ENCODE results near the gene RUNX1.
"Not testable (repeated sequence)": the region's sequence is repeated elsewhere in the genome, so short reads cannot be mapped to it uniquely, and the experiment has no call there.

RUNX1 gene

GRCh38 chr21:34969423-34970166 is 79.5 kb downstream of the RUNX1 start:
- no peak for DNase-seq (ENCODE audit: low read depth)

DNA sequence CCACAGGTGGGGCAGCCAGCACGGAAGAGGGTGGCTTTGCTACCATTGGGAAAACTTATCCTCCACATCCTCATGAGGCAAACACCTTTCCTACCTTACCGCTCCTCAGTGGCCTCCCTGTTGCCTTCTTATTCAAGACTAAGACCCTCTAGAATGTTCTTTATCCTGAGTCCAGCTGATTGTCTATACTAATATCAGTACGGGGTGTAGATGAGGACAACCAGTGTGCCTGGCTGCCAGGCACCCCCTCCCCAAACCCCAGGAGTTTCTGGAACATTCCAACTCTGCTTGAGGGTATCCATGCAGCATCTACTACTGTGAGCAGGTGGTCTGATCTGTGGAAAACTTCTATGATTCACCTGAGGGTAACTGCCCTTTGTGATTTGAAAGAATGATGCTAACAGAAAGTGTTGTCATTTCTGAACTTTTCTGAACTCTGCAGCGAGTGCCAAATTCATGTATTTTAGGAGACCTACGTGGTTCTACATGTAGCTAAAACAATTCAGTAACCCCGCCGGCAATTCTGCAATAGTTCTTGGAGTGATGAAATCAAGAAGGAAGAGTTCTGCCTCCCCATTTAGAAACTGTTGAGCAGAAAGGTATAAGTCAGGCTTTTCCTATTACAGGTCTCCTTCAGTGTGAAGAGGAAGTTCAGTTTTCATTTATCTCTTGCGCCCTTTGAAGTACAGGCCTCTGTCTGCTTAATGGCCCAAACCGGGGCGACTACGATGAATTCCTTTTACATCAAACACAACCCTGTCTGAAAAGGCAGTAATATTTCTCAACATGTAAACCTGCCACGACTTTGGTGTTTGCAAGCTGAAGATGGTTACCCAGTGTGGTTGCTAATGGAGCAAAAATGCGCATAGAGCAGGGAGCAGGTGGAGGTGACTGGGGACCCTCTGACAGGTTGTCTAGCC is 80.4 kb downstream of the RUNX1 start:
- no peak for DNase-seq (ENCODE audit: low read depth)

GRCh38 chr21:34967509-34968289 is 81.4 kb downstream of the RUNX1 start:
- no peak for DNase-seq (ENCODE audit: low read depth)

- DNase-seq (ENCODE audit: low read depth), result not testable (repeated sequence)
Measured at GRCh38 chr21:34966881-34967280, 82.2 kb downstream of the RUNX1 start.

DNA sequence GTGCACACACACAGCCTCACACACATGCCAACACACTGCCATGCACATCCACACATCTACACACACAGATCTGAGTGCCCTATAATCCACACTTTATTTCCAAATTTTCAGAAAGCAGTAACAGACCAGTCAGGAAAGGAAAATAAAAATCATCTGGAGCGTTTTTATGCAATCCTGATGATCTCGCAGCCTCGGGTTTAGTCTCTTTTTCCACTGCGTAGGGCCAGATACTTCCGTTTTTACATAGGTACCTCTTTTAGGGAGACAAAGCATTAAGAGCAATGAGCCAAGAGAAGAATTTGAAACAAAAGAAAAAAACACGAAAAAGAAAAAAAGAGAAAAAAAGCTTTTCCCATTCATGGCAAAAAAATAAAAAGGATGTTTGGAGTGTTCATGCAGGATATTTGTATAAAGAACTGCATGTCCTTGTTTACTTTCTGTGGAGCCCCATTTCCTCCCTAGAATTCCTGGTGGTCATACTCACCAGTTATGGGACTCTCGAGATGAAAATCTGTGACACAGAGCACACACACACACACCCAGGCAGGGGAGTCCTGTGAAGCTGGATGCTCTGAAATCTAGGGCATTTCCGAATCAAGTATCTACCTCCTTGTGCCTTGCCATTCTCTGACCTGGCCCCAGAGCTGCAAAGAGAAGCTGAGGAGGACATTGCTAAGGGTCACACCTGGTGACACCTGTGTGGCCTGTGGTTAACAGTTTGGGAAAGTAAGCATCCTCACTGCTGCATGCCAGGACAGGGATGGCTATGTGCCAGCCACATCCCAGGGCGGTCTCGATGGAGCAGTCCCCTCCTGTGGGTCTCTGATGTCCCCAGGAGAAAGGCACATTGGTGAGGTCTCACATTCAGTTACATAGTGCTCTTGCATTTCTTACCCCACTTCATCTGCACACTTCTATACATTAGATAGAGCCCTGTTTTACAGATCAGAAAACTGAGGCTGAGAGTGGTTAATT is 83.6 kb downstream of the RUNX1 start:
- no peak for DNase-seq (ENCODE audit: low read depth)

DNA sequence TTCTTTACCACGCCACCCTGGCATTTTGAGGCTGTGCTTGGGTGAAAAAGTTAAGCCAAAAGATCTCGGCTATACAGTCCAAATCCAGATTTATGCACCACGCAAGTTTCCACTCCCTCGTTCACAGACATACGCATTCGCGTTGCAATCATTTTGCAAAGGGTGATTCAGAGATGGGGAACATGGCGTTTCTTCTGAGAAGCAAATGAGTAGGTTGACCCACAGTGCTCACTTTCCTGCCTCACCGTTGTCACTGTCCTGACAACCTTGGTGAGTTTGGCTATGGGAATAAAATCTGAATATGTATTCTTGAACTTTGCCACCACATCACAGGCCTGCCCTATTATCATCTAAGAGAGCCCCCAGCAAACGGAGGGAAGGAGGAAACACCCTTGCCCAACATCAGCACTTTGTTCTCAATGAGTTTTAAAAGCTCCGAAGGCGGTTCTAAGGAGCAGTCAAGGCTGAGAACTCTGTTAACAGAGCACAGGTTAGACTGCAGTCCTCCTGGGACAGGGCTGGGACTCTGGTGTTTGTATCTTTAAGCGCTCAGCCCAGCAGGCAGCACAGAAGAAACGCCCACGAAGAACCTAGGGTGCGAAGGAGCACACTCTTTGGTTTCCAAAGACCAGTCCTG is 86.4 kb downstream of the RUNX1 start:
- DNase-seq (ENCODE audit: low read depth), result no peak

GRCh38 chr21:34962136-34962535 is 87.0 kb downstream of the RUNX1 start:
- no peak for DNase-seq (ENCODE audit: low read depth)

- DNase-seq (ENCODE audit: low read depth), result no peak
Measured at GRCh38 chr21:34960687-34961086, 88.4 kb downstream of the RUNX1 start.

DNA sequence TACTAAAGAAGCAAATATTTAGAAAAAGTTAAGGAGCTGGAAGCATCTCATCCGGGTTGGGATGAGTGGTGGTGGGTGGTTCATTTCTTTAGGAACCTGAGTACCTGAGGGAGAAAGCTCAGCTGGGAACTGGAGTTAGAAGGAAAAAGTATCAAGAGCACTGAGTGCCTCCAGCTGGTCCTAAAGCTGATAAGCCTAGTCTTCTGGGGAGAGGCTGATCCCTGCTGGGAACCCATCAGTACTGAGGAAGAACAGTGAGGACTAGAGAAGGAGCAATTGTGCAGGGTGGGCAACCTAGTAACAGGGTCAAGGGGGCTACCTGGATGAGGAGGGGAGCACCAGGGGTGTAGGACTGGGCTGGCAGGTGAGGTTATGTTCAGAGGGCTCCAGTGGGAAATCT is 89.5 kb downstream of the RUNX1 start:
- DNase-seq (ENCODE audit: low read depth), result no peak

GRCh38 chr21:34958040-34958439 is 91.1 kb downstream of the RUNX1 start:
- DNase-seq (ENCODE audit: low read depth), result no peak

- no peak for DNase-seq (ENCODE audit: low read depth)
Measured at GRCh38 chr21:34956416-34957316, 92.4 kb downstream of the RUNX1 start.

GRCh38 chr21:34953950-34954349 is 95.2 kb downstream of the RUNX1 start:
- no peak for DNase-seq (ENCODE audit: low read depth)

DNA sequence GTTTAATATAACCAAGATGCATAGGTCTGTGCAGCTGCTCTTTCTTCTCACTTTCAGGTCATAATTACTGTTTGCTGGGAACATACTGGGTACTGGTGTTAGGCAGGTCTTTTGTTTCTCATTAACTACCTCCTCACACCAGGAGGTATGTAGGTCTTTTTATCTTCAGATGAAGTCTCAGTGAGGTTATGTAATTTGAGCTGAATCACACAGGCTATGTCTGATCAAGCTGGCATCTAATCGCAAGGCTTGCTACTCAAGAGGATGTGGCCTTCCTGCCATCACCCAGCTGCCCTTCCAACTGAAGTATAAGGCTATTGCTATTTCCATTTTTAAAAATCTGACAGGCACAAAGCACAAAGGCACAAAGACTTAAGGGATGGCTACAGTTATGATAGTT is 96.4 kb downstream of the RUNX1 start:
- no peak for DNase-seq (ENCODE audit: low read depth)

- not testable (repeated sequence) for DNase-seq (ENCODE audit: low read depth)
Measured at GRCh38 chr21:34951868-34952267, 97.2 kb downstream of the RUNX1 start.

DNA sequence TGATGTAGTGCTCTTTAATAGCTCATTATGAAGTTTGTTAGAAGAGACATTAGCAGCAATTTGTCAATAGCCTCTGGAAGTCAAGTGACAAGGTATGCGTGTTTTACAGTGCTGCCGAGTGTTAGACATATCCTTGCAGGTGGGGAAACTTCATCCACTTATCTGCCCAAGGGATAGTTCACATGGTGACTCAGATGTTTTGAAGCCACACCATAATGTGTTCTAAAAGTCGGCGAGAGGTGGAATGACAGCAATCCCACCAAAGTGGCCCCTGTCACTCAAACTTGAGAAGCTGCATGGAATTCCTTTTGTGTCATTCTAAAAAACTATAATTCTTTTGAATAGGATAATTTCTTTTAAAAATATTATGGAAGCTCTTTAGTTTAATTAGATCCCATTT is 98.1 kb downstream of the RUNX1 start:
- no peak for DNase-seq (ENCODE audit: low read depth)

DNA sequence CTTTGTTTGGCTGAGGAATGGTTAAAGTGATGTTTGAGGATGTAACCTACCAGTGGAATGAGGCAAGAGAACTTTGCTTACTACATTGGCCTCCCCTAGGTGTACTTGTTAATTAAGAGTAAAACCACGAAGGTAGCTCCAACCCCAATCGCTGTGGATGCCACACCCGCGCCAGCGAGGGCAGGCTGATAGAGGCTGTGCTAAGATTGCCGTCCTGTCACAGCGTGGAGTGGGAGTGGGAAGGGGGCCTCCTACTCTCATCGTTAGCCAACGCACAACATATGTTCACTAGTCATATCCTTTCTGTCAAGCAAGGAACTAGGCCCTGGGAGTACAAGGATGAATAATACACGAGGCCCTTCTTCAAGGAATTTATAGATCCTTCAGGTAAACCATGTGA is 99.6 kb downstream of the RUNX1 start:
- no peak for DNase-seq (ENCODE audit: low read depth)

DNA sequence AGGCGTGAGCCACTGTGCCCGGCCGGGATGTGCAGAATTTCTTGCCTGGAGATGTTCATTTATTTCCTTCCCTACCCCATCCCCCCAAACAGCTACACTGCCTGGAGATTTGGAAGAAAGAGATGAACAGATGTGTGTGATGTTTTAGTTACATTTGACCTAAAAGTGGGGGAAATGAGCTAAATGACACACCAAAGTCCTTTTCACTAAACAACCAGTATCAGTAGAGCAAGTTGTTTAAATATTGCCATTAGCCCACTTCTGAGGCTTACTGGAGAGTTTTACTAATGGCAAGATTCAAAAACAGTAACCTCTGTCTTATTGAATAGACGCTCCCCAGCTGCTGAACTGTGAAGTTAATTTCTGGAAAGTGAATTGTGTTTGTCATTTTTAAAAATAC is 100.1 kb downstream of the RUNX1 start:
- DNase-seq (ENCODE audit: low read depth), result no peak

DNA sequence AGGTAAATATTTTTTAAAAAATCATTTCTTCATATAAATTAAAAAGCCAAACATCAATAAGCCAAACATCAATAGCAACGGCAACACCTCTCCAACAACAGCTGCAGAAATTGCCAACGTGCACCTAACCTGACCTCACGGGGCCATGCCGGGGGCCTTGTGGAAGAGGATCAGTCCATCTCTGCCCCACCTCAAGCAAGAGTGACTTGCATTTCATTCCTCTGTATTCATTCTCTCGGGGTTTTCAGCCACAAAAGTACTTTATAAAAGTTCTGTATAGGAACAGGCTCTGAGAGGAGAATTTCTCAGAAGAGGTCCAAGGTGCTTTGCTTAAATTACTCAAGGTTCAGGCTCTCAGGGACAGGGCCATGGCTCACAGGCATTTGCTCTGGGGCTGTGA is 100.9 kb downstream of the RUNX1 start:
- no peak for DNase-seq (ENCODE audit: low read depth)

- DNase-seq (ENCODE audit: low read depth), result no peak
Measured at GRCh38 chr21:34946916-34947534, 102.1 kb downstream of the RUNX1 start.

Measured in HS-27A (cell line).